Stimulated activated memory B cell treated with anti-CD40 and anti-IgM and Interleukin-4, amounts not matched to agents 10 μg/mL and 1 μg/mL and 100 μg/mL, for 72 hours (primary cell): ENCODE data around the gene LIMCH1.

Experiments used
- ATAC-seq: fragments of 150-1000 bp; cut with Tn5 transposase; 2 replicates; pipeline ENCODE4 v1.10.0; 2021
- H3K27ac Mint-ChIP-seq: one replicate; pipeline ENCODE4 v1.8.0; 2022; ENCODE audit warnings: mild to moderate bottlenecking, mixed read lengths
- H3K27me3 Mint-ChIP-seq: one replicate; pipeline ENCODE4 v1.8.0; 2022; ENCODE audit warnings: mixed read lengths
- H3K36me3 Mint-ChIP-seq: one replicate; pipeline ENCODE4 v1.8.0; 2022; ENCODE audit warnings: mixed read lengths
- H3K4me1 Mint-ChIP-seq: one replicate; pipeline ENCODE4 v1.8.0; 2022; ENCODE audit warnings: mixed read lengths
- H3K4me3 Mint-ChIP-seq: one replicate; pipeline ENCODE4 v1.8.0; 2022; ENCODE audit warnings: mild to moderate bottlenecking, moderate library complexity, mixed read lengths
- H3K9me3 Mint-ChIP-seq: one replicate; pipeline ENCODE4 v1.8.0; 2022; ENCODE audit warnings: mixed read lengths

Gene LIMCH1

DNA sequence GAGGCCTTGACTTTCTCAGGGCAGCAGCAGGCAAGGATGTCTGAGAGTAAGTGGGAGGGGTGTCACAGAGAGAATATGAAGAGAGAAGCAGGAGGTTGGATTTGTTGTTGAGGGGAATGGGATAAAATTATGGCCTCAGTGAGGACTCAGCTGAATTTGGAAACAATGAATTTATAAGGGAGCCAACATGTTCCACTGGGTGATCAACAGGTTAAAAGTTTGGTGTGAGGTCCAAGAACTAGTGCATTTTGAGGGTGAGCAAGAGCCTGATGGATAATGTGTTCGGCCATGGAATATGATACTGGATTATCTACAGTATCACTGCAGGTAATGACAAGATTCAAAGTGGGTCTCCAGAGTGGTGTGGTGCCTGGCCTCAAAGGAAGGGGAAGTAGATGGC, 33.5 kb downstream of the LIMCH1 start:
- no peaks in the 10 kb centered on the region for H3K9me3 Mint-ChIP-seq
- no peaks in the 10 kb centered on the region for H3K27me3 Mint-ChIP-seq
- H3K36me3 Mint-ChIP-seq = no peaks in the 10 kb centered on the region
- ATAC-seq = no peak
- H3K4me1 Mint-ChIP-seq = no peaks in the 10 kb centered on the region
- no peak overlapping the region for H3K4me3 Mint-ChIP-seq
- H3K27ac Mint-ChIP-seq = no peak overlapping the region

DNA sequence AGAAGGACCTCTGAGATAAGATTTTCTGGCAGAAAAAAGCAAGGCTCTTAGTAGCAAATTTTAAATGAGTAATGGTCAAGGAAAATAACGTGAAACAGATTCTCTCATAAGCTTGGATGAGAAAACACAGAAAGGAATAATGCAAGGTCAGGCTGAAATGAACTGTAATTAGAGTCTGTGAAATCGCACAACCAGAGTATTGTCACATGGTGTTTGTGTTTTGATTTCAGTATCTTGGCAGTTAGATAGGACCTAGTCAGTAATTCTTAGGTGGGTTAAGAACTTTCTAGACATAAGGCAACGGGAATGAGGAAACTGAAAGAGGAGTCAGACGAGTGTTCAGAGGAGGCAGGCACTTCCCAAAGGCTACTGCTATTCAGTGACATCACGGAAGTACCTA, 34.6 kb downstream of the LIMCH1 start:
- no peaks in the 10 kb centered on the region for H3K9me3 Mint-ChIP-seq
- no peaks in the 10 kb centered on the region for H3K4me1 Mint-ChIP-seq
- H3K36me3 Mint-ChIP-seq = no peaks in the 10 kb centered on the region
- H3K27ac Mint-ChIP-seq = no peak overlapping the region
- H3K27me3 Mint-ChIP-seq = no peaks in the 10 kb centered on the region
- no peak overlapping the region for H3K4me3 Mint-ChIP-seq
- ATAC-seq = no peak

DNA sequence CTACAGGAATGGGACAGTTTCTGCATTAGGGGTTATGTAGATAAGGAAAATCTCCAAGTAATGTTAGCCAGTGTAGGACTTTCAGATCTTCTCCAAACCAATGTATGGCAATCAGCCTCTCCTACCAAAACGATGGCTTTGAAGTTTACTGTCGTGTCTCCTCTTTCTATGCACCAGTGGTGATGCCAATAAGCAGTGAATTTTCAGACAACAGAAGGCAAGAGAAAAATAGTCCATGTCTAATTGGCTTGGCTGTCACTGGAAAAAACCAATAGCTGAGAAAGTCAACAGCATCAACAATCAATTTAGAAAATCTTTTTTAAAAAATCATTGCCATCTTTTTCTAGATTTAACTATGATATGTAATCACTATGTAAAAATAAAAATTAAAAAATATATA, 35.0 kb downstream of the LIMCH1 start:
- H3K27ac Mint-ChIP-seq = no peak overlapping the region
- H3K27me3 Mint-ChIP-seq = no peaks in the 10 kb centered on the region
- H3K4me3 Mint-ChIP-seq = no peak overlapping the region
- no peak for ATAC-seq
- H3K4me1 Mint-ChIP-seq = no peaks in the 10 kb centered on the region
- H3K36me3 Mint-ChIP-seq = no peaks in the 10 kb centered on the region
- H3K9me3 Mint-ChIP-seq = no peaks in the 10 kb centered on the region

DNA sequence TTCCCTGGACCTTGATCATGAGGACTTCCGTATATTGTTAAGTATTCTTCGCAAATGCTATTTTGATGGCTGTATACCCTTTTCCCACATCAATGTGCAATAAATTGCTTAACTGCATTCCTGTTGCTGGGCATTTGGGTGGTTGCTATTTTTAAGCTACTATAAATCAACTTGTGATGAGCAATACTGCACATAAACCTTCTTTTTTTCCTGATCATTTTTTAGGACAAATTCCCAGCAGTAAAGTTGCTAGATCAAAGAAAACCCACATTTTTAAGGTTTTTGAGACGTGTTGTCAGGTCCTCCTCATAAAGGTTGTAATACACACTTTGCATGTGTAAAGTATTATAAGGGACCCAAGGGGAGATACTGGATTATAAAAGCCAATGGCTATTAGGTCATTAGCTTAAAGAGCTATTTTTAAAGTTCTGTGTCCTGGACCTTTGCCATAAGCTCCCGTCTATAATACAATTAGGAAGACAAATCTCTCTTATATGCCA, 35.6 kb downstream of the LIMCH1 start:
- Mint-ChIP-seq H3K27me3 (no peaks in the 10 kb centered on the region), H3K4me3 (no peak overlapping the region), H3K36me3 (no peaks in the 10 kb centered on the region), H3K4me1 (no peaks in the 10 kb centered on the region), H3K27ac (no peak overlapping the region), H3K9me3 (no peaks in the 10 kb centered on the region)
- ATAC-seq = no peak

DNA sequence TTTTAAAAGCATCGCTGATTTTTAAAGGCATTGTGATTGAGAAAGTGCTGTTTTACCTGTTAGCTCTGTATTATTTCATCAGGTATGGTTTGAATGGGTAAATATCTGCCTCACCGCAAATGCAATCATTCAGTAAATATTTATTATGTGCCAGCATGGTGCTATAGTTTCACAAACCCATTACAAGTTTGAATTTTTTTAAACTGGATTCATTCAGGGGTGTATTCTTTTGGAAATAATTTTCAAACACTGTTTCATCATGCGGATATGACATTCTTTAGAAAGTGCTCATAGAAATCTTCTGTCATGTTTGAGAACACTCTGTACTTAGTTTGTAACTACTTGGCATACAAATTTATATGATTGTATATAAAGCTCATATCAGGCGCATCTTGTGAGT, 37.2 kb downstream of the LIMCH1 start:
- H3K4me3 Mint-ChIP-seq = no peak overlapping the region
- H3K36me3 Mint-ChIP-seq = no peaks in the 10 kb centered on the region
- no peaks in the 10 kb centered on the region for H3K9me3 Mint-ChIP-seq
- no peak for ATAC-seq
- H3K27me3 Mint-ChIP-seq = no peaks in the 10 kb centered on the region
- H3K4me1 Mint-ChIP-seq = no peaks in the 10 kb centered on the region
- no peak overlapping the region for H3K27ac Mint-ChIP-seq

DNA sequence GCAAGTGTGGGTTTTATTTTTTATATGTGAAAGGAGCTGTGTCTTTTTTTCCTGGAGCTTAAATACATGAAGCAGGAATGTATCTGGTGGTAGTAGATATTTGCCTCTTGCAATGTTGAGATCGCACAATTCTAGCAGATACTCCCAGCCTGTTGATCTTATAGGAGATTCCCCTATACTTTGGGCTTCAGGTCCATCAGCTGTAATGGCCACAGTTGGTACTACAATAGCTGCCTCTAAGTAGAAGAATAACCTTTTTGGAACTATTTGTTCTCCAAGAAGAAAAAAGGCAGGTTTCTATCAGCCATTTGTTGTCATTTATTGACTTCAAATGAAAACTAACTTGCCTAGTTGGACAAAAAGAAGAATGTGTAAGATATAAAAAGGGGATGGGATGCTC, 37.7 kb downstream of the LIMCH1 start:
- H3K36me3 Mint-ChIP-seq = no peaks in the 10 kb centered on the region
- H3K9me3 Mint-ChIP-seq = no peaks in the 10 kb centered on the region
- no peaks in the 10 kb centered on the region for H3K27me3 Mint-ChIP-seq
- H3K27ac Mint-ChIP-seq = no peak overlapping the region
- no peak for ATAC-seq
- H3K4me3 Mint-ChIP-seq = no peak overlapping the region
- no peaks in the 10 kb centered on the region for H3K4me1 Mint-ChIP-seq

DNA sequence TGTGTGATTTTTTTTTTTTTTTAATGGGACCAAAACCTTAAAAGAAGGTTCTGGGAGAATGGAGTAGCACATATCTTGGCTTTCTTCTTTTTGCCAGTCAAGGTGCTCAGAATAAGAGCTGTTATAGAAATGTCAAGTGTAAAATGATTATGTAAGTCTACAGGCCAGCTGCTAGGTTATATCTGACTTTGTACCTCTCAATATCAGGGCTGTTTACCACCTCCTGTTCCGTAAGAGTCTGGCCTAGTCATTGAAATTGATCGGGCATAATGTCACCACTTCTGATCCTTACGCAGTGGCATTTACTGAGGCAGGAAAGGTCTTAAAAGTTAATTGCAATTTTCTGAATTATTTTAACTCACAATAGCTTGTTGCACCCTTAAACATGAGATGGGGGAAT, 41.1 kb downstream of the LIMCH1 start:
- Mint-ChIP-seq H3K4me3 (no peak overlapping the region), H3K27me3 (no peaks in the 10 kb centered on the region), H3K36me3 (no peaks in the 10 kb centered on the region), H3K27ac (no peak overlapping the region), H3K9me3 (peaks cover 2% of the 10 kb centered on the region), H3K4me1 (no peaks in the 10 kb centered on the region)
- no peak for ATAC-seq

DNA sequence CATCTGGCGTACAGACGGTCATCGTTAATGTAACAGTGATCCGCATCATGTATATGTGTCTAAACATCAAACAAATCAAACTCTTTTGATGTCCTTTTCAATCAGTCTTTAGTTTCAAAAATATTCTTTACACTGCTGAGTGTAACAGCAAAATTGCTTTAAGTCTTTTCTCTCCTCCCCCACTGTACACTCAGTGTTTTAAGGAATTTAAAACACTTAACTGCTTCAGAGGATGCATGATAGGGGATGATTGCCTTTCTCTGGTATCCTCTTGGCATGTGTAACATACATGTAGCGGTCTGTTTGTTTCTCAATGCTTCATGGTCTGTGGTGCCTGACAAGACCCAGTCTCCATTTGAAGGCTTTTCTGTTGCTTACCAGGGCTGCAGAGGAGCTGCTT, 41.6 kb downstream of the LIMCH1 start:
- H3K27ac Mint-ChIP-seq = no peak overlapping the region
- H3K4me1 Mint-ChIP-seq = no peaks in the 10 kb centered on the region
- H3K4me3 Mint-ChIP-seq = no peak overlapping the region
- no peaks in the 10 kb centered on the region for H3K27me3 Mint-ChIP-seq
- H3K9me3 Mint-ChIP-seq = peaks cover 2% of the 10 kb centered on the region
- no peak for ATAC-seq
- H3K36me3 Mint-ChIP-seq = no peaks in the 10 kb centered on the region

DNA sequence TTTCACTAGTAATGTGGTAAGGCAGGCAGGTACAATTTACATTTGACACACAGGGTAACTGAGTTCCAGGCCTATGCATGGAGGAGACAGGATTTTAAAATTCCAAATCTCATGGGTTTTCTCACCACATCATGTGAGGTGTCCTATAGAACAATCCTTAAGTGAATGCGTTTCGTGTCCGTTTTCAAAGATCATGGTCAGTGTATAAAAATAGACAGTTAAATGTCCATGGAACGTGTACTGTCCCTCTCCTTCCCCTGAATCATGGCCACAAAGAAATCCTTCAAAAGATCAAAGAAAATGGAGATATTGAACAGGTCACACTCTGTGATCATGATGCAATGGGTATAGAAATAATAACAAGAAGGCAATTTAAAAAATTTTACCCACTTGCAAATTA, 42.0 kb downstream of the LIMCH1 start:
- no peaks in the 10 kb centered on the region for H3K27me3 Mint-ChIP-seq
- H3K36me3 Mint-ChIP-seq = no peaks in the 10 kb centered on the region
- H3K27ac Mint-ChIP-seq = no peak overlapping the region
- ATAC-seq = no peak
- no peak overlapping the region for H3K4me3 Mint-ChIP-seq
- peaks cover 5% of the 10 kb centered on the region for H3K9me3 Mint-ChIP-seq
- H3K4me1 Mint-ChIP-seq = no peaks in the 10 kb centered on the region

DNA sequence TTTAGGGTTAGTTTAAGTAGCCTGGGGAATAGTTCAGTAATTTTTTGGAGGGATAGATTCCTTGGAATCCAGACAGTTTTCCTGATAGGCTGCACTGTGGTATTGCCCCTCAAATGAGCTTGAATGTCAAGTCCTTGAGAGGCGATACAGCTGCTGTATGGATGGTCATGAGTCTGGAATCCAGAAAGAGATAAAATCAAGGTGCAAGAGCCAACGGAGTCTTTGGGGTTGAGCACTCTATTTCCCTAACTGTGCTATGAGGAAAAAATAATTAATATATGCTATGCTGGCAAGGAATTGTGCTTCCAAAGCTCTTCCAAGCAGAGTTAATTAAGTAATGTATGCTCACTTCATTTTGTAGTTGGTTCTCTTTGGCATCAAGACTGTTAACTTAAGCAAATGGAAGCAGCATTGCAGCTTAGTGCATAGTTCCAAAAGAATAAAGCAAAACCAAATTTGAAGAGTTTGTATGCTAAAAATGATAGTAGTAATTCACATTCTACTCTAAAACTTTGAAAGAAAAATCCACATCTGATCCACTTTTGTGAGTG, 48.8 kb downstream of the LIMCH1 start:
- Mint-ChIP-seq H3K9me3 (peaks cover 5% of the 10 kb centered on the region), H3K4me1 (no peaks in the 10 kb centered on the region), H3K36me3 (no peaks in the 10 kb centered on the region), H3K4me3 (no peak overlapping the region), H3K27me3 (no peaks in the 10 kb centered on the region), H3K27ac (no peak overlapping the region)
- no peak for ATAC-seq

DNA sequence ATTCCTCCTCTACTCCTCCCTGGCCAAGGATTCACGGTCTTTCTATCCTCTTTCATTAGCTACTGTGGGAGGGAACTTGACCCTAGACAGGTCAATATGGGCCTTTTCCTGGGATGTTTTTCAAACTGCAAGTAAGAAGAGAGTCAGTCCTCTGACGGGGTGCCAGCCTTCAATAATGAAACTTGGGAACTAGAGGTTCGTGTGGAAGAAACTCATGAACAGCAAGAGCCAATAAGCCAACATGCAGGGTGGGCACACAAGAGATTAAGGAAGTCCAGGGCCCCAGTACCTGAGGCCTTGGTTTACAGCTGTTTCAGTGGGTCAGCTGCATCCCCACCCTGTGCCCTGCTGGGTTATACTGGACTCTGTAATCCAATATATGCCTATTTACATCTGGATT, 49.3 kb downstream of the LIMCH1 start:
- Mint-ChIP-seq H3K27ac (no peak overlapping the region), H3K27me3 (no peaks in the 10 kb centered on the region), H3K36me3 (no peaks in the 10 kb centered on the region), H3K9me3 (peaks cover 5% of the 10 kb centered on the region), H3K4me3 (no peak overlapping the region), H3K4me1 (no peaks in the 10 kb centered on the region)
- ATAC-seq = no peak

DNA sequence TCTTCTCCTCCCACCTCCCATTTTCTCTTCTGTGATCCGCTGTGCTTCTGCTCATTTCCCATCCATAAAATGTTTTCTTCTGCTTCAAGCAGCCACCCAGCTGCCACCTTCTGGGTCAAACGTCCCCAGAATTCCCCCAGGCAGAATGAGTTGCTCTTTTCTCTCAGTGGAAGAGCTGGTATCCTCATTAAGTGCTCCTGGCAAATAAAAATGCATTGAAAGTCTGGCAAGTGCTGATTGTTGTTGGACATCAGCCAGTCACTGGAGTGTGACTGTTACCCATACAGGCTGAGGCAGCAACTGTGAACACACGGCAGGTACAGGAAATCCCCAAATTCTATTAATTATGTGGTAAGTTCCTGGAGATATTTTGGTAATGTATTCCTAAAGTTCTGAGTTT, 52.6 kb downstream of the LIMCH1 start:
- no peak for ATAC-seq
- Mint-ChIP-seq H3K27ac (no peak overlapping the region), H3K36me3 (no peaks in the 10 kb centered on the region), H3K27me3 (no peaks in the 10 kb centered on the region), H3K9me3 (no peaks in the 10 kb centered on the region), H3K4me1 (no peaks in the 10 kb centered on the region), H3K4me3 (no peak overlapping the region)

DNA sequence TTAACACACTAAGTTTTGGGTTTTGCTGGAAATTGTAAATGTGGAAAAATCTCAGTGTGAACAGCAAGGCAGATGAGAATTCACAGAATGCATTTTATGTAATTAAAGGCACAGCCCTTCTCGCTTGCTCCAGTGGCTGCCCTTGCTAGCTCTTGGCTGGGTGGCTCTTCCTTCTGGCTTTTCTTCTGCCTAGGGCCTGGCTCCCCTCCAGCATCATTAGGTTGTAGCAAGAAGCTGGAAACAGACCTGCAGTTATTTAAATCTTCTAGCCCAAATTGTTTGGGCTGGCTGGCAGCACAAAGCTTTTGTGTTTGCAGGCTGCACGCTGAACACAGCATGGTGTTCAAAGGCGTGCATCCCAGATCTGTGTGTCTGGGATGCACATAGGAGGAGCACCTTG, 56.5 kb downstream of the LIMCH1 start:
- H3K4me1 Mint-ChIP-seq = no peaks in the 10 kb centered on the region
- no peak for ATAC-seq
- no peaks in the 10 kb centered on the region for H3K9me3 Mint-ChIP-seq
- no peak overlapping the region for H3K4me3 Mint-ChIP-seq
- no peaks in the 10 kb centered on the region for H3K27me3 Mint-ChIP-seq
- H3K27ac Mint-ChIP-seq = no peak overlapping the region
- H3K36me3 Mint-ChIP-seq = no peaks in the 10 kb centered on the region

DNA sequence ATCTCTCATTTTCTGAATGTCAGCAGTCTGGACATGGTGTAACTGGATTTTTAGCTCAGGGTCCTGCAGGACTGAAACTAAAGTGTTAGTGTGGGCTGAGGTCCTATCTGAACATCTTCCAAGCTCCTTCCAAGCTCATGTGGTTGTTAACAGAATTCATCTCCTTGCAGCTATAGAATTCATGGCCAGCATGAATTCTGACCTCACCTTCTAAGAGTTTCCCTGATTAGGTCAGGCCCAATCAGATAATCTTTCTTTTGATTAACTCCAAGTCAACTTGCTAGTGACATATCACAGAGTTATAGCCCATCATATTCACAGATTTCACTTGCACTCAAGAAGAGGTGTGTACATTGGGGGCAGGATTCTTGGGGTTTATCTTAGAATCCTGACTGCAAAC, 59.5 kb downstream of the LIMCH1 start:
- no peaks in the 10 kb centered on the region for H3K4me1 Mint-ChIP-seq
- ATAC-seq = no peak
- no peaks in the 10 kb centered on the region for H3K36me3 Mint-ChIP-seq
- H3K27ac Mint-ChIP-seq = no peak overlapping the region
- H3K4me3 Mint-ChIP-seq = no peak overlapping the region
- no peaks in the 10 kb centered on the region for H3K9me3 Mint-ChIP-seq
- no peaks in the 10 kb centered on the region for H3K27me3 Mint-ChIP-seq

DNA sequence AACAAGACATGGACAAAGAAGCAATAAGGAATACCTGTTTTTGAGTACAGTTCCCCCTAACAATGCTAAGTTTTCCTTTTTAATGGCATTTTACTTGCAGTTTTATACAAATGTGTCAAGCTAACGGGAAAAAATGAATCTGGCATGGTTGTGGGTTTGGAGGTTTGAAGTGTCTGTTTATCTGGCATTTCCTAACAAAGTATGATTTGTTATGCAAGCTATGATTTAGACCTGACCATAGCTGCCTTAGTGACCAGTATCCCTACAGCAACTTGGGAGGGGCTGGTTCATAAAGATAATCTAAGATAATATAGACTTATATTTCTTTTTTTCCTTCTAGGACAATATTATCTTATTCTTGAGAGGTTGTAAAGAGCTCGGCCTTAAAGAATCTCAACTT, 60.6 kb downstream of the LIMCH1 start:
- Mint-ChIP-seq H3K4me1 (no peaks in the 10 kb centered on the region), H3K27ac (no peak overlapping the region), H3K9me3 (no peaks in the 10 kb centered on the region), H3K4me3 (no peak overlapping the region), H3K36me3 (no peaks in the 10 kb centered on the region), H3K27me3 (no peaks in the 10 kb centered on the region)
- ATAC-seq = no peak

DNA sequence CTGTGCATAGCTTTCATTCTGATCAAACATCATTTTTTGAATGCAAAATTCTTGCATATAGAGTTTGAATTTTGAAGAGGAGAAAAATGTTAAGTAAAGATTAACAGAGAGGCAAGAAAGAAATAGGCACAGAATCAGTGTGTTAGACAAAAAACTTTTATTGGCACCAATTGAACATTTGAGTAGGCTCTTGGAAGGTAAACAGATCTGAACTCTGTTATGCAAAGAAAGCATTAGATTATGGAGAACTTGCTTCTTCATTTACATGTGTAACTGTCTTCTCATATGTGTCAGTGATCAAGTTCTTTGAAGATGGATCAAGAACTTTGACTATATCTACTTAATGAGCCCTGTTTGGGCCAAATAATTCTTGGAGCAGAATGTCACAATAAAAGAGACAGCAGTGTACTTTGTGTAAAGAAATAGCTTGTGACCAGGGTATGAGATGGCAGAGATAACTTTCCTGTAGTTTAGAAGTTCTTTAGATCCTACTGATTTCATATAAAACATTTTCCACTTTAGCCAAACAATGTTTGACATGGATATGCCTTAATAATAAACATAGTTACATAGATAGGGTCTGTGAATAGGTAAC, 61.3 kb downstream of the LIMCH1 start:
- ATAC-seq = no peak
- Mint-ChIP-seq H3K36me3 (no peaks in the 10 kb centered on the region), H3K4me3 (no peak overlapping the region), H3K9me3 (no peaks in the 10 kb centered on the region), H3K4me1 (no peaks in the 10 kb centered on the region), H3K27ac (no peak overlapping the region), H3K27me3 (no peaks in the 10 kb centered on the region)
